ENCODE measurements around the gene RAB23. TPM values are rescaled to one million over a fixed set of nuclear protein-coding genes. Genes with fewer than 3 reads are reported as not detected.

Gene RAB23
- total and polyA plus RNA-seq, 12 donors, result 2.3 to 14.7 (median 5.6) TPM

DNA sequence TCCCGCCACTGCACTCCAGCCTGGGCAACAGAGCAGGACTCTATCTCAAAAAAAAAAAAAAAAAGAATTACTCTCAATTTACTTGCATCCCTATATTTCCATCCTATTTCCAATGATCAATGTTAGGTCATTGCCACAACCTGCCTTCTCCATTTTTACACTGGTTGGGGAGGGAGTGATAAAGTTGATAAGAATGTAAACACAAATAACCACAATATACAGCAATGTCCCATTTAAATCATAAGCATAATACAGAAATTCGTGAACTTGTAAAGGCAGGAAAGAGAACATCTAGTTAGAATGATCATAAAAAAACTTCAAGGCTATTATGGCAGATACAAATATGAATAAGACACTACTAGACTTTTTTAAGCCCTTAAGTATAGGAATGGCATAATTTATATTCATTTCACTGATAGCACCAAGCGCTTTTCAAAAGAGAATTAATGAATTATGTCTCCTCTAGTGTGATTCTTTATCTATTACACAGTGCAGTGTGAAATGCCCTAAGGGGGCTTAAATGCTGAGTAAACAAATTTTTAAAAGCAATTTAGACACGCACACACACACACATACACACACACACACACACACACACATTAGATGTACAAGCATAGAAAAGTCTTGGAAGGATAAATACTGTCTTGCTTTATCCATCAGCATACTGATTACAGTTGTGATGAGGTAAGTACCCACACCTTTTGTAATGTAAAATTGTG is 33.5 kb upstream of the RAB23 start:
- WGBS, 4 donors, result 83 to 85% (median 84%) methylated on average over 4 of the region's 4 CpGs
- no peaks in the 10 kb centered on the region for H3K27me3 ChIP-seq
- H3K36me3 ChIP-seq (replicated peaks in 1 of 2), result no peaks in the 10 kb centered on the region
- H3K4me1 ChIP-seq (replicated peaks in 1 of 2), result no peaks in the 10 kb centered on the region
- no peak overlapping the region for H3K4me3 ChIP-seq
- no peaks in the 10 kb centered on the region for H3K9me3 ChIP-seq (replicated peaks in 1 of 3)
- no peak for DNase-seq
- H3K27ac ChIP-seq, result no peak overlapping the region
- no peak for TF ChIP-seq POLR2A (IDR thresholded peaks at IDR 0.05)
- TF ChIP-seq, protein P1, sequence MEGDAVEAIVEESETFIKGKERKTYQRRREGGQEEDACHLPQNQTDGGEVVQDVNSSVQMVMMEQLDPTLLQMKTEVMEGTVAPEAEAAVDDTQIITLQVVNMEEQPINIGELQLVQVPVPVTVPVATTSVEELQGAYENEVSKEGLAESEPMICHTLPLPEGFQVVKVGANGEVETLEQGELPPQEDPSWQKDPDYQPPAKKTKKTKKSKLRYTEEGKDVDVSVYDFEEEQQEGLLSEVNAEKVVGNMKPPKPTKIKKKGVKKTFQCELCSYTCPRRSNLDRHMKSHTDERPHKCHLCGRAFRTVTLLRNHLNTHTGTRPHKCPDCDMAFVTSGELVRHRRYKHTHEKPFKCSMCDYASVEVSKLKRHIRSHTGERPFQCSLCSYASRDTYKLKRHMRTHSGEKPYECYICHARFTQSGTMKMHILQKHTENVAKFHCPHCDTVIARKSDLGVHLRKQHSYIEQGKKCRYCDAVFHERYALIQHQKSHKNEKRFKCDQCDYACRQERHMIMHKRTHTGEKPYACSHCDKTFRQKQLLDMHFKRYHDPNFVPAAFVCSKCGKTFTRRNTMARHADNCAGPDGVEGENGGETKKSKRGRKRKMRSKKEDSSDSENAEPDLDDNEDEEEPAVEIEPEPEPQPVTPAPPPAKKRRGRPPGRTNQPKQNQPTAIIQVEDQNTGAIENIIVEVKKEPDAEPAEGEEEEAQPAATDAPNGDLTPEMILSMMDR (IDR thresholded peaks at IDR 0.05), result no peak
- intact Hi-C loops (cut with DNase I), result no loop called here

DNA sequence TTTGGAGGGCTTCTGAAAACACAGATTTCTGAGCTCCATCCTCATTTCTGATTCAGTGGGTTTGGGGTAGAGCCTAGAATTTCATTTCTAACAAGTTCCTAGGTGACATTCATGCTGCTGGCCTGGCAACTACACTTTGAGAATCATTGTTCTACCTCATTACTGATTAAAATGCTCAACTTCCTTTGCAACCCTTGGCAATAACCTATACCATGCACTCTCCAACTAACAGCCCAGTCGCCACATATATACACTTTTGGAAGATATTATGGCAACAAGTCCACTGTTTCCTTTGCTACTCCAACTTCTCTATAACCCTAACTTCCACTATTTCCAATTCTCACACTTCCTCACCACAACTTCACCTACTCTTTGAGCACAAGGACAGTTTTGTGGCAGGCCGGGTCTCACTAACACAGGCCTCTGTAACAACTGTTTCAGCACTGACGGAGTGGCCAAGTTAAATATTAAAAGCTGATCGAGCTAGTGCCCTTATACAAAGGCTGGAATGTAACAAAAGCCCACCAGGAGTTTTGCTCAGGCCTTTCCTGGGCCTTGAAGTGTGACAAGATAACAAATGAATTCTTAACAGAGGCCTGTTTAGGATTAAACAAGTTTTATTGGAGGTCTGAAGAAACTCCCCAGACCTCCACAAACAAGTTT is 32.1 kb upstream of the RAB23 start:
- no peaks in the 10 kb centered on the region for H3K9me3 ChIP-seq (replicated peaks in 1 of 3)
- no peak overlapping the region for H3K27ac ChIP-seq
- WGBS, 4 donors, result 69 to 80% (median 75%) methylated on average over 4 of the region's 4 CpGs
- H3K4me1 ChIP-seq (replicated peaks in 1 of 2), result no peaks in the 10 kb centered on the region
- no peak overlapping the region for H3K4me3 ChIP-seq
- H3K27me3 ChIP-seq, result no peaks in the 10 kb centered on the region
- TF ChIP-seq POLR2A (IDR thresholded peaks at IDR 0.05), result no peak
- TF ChIP-seq, protein P1 (IDR thresholded peaks at IDR 0.05), result no peak
- H3K36me3 ChIP-seq (replicated peaks in 1 of 2), result no peaks in the 10 kb centered on the region
- intact Hi-C loops (cut with DNase I), result no loop called here
- no peak for DNase-seq

DNA sequence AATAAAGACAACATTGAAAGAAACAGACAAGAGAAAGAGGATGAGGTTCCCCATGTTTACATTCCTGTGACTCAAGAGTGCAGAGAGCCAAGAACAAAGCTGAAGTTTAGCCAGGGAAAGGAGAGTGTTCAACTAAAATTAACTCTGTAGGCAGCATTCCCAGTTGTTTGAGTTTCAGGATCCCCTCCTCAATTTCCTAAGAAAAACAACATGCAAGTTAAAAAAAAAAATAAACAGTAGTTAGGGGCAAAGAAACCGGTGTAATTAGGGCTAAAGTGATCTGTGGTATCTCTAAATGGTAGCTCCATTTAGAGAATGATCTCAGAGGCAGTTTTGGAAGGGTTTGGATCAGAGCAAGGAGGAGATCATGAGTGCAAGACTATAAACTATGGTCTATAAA is 30.9 kb upstream of the RAB23 start:
- H3K36me3 ChIP-seq (replicated peaks in 1 of 2), result no peaks in the 10 kb centered on the region
- intact Hi-C loops (cut with DNase I), result no loop called here
- no peak overlapping the region for H3K27ac ChIP-seq
- H3K4me1 ChIP-seq (replicated peaks in 1 of 2), result no peaks in the 10 kb centered on the region
- no peak for DNase-seq
- WGBS, 4 donors, result 46 to 63% (median 53%) methylated on average over 1 of the region's 1 CpG
- H3K27me3 ChIP-seq, result no peaks in the 10 kb centered on the region
- no peaks in the 10 kb centered on the region for H3K9me3 ChIP-seq (replicated peaks in 1 of 3)
- H3K4me3 ChIP-seq, result no peak overlapping the region
- TF ChIP-seq, protein P1 (IDR thresholded peaks at IDR 0.05), result no peak

DNA sequence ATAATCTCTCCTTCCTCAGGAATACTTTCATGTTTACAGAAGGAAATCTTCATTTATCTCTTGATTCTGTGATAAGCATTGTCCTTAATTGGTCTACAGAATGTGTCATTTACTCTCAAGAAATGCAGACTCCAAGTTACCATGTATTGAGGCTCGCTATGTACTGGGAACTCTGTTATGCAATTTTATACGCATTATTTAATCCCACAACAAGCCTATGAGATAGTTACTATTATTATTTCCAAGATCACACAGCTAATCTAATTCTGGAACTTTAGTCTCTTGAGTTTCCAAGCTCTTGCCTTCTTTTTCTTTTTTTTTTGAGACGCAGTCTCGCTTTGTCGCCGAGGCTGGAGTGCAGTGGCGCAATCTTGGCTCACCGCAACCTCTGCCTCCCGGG is 30.0 kb upstream of the RAB23 start:
- TF ChIP-seq, protein P1 (IDR thresholded peaks at IDR 0.05), result no peak
- no peak for TF ChIP-seq POLR2A (IDR thresholded peaks at IDR 0.05)
- no peaks in the 10 kb centered on the region for H3K9me3 ChIP-seq (replicated peaks in 1 of 3)
- 92 to 97% (median 94%) methylated on average over 9 of the region's 9 CpGs for WGBS, 4 donors
- DNase-seq, result no peak
- no peaks in the 10 kb centered on the region for H3K36me3 ChIP-seq (replicated peaks in 1 of 2)
- no peaks in the 10 kb centered on the region for H3K27me3 ChIP-seq
- H3K27ac ChIP-seq, result no peak overlapping the region
- intact Hi-C loops (cut with DNase I), result no loop called here
- no peaks in the 10 kb centered on the region for H3K4me1 ChIP-seq (replicated peaks in 1 of 2)
- H3K4me3 ChIP-seq, result no peak overlapping the region
